Measurements from ENCODE around the gene PRTN3.

PRTN3 gene

DNA sequence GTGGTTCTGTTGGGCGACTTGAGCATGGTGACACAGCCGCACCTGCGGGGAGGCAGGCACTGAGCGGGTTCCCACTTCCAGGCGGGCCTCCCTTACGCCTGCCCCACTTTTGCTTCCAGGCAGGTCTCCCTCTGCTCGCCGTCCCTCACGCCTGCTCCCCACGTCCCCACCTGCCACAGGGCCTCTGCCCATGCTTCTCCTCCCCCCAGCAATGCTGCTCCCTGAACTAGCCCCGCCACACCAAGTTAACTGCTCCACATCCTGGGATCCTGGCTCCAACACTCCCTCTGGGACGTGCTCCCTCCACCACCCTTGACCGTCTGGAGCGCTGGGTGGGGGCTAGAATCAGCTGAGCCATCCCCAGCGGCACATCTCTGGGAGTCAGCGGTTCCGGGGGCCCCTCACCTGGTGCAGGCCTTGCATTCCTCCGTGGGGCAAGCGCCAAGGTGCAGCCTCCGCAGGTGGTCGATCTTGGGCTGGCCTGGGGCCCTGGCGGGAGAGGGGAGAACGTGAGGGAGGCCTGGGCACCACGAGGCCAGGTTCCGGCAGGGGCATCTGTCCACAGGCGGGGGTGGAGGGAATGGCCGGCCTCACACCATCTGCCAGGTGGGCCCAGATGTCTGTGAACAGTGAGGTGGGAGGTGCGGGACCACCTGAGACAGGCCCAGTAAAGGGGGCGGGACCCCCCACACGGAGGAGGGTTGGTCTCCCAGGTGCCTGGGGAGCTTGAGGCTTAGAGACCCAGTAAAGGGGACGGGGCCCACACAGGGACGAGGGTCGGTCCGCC lies 27.9 kb downstream of the PRTN3 start:
- Histone ChIP-seq H2BK120ac (ENCODE audit: low read depth, low read length) (no peak overlapping the region), H3K4me2 (ENCODE audit: low read length) (no peak overlapping the region), H3K4me3 (ENCODE audit: low read length) (no peak overlapping the region), H3K79me2 (ENCODE audit: control insufficient read depth, insufficient read depth, low read length) (no peaks in the 10 kb centered on the region), H2BK5ac (ENCODE audit: low read length) (no peak overlapping the region), H3K4ac (ENCODE audit: low read depth, low read length) (no peak overlapping the region), H3K27me3 (ENCODE audit: insufficient read depth, low read length, poor library complexity) (no peaks in the 10 kb centered on the region), H3K36me3 (ENCODE audit: control insufficient read depth, insufficient read depth, low read length) (peaks cover 2% of the 10 kb centered on the region), H3K27ac (ENCODE audit: low read depth, low read length) (no peak overlapping the region), H2BK15ac (replicated peaks; ENCODE audit: low read depth) (no peak overlapping the region), H3K4me1 (ENCODE audit: control insufficient read depth, low read depth, low read length) (no peaks in the 10 kb centered on the region), H4K5ac (ENCODE audit: low read length) (no peak overlapping the region), H3K9ac (ENCODE audit: low read length) (no peak overlapping the region), H3K23ac (ENCODE audit: low read length) (no peak overlapping the region), H3K56ac (ENCODE audit: low read length) (no peak overlapping the region), H3K18ac (ENCODE audit: low read length) (no peak overlapping the region), H2AK5ac (ENCODE audit: low read length) (no peak overlapping the region), H3K79me1 (ENCODE audit: low read length) (no peaks in the 10 kb centered on the region), H4K8ac (ENCODE audit: low read depth, low read length) (no peak overlapping the region)
- WGBS (ENCODE audit: extremely low coverage, insufficient coverage, low lambda C conversion rate) = no CpG with 5 or more reads among the region's 34 CpGs
- DNase-seq = no peak

- H3K18ac ChIP-seq (ENCODE audit: low read length) = no peak overlapping the region
- no peak overlapping the region for H4K5ac ChIP-seq (ENCODE audit: low read length)
- no peak overlapping the region for H3K23ac ChIP-seq (ENCODE audit: low read length)
- WGBS (ENCODE audit: extremely low coverage, insufficient coverage, low lambda C conversion rate) = no CpG with 5 or more reads among the region's 29 CpGs
- H3K4me1 ChIP-seq (ENCODE audit: control insufficient read depth, low read depth, low read length) = no peaks in the 10 kb centered on the region
- H2BK5ac ChIP-seq (ENCODE audit: low read length) = no peak overlapping the region
- DNase-seq = peak; percentile 61
- H3K4me2 ChIP-seq (ENCODE audit: low read length) = no peak overlapping the region
- no peak overlapping the region for H3K9ac ChIP-seq (ENCODE audit: low read length)
- no peak overlapping the region for H2AK5ac ChIP-seq (ENCODE audit: low read length)
- H2BK120ac ChIP-seq (ENCODE audit: low read depth, low read length) = no peak overlapping the region
- no peak overlapping the region for H3K4ac ChIP-seq (ENCODE audit: low read depth, low read length)
- H3K79me2 ChIP-seq (ENCODE audit: control insufficient read depth, insufficient read depth, low read length) = no peaks in the 10 kb centered on the region
- no peak overlapping the region for H4K8ac ChIP-seq (ENCODE audit: low read depth, low read length)
- no peaks in the 10 kb centered on the region for H3K79me1 ChIP-seq (ENCODE audit: low read length)
- no peak overlapping the region for H3K4me3 ChIP-seq (ENCODE audit: low read length)
- no peaks in the 10 kb centered on the region for H3K27me3 ChIP-seq (ENCODE audit: insufficient read depth, low read length, poor library complexity)
- H3K56ac ChIP-seq (ENCODE audit: low read length) = no peak overlapping the region
- H2BK15ac ChIP-seq (replicated peaks; ENCODE audit: low read depth) = no peak overlapping the region
- no peak overlapping the region for H3K27ac ChIP-seq (ENCODE audit: low read depth, low read length)
- peaks cover 2% of the 10 kb centered on the region for H3K36me3 ChIP-seq (ENCODE audit: control insufficient read depth, insufficient read depth, low read length)
Observed at GRCh38 chr19:869245-870177, 28.7 kb downstream of the PRTN3 start.

GRCh38 chr19:870314-870713 lies 29.5 kb downstream of the PRTN3 start:
- H2AK5ac ChIP-seq (ENCODE audit: low read length) = no peak overlapping the region
- no peak for DNase-seq
- peaks cover 2% of the 10 kb centered on the region for H3K36me3 ChIP-seq (ENCODE audit: control insufficient read depth, insufficient read depth, low read length)
- H3K27me3 ChIP-seq (ENCODE audit: insufficient read depth, low read length, poor library complexity) = no peaks in the 10 kb centered on the region
- H3K27ac ChIP-seq (ENCODE audit: low read depth, low read length) = no peak overlapping the region
- H3K79me1 ChIP-seq (ENCODE audit: low read length) = no peaks in the 10 kb centered on the region
- no CpG with 5 or more reads among the region's 8 CpGs for WGBS (ENCODE audit: extremely low coverage, insufficient coverage, low lambda C conversion rate)
- no peak overlapping the region for H4K5ac ChIP-seq (ENCODE audit: low read length)
- no peak overlapping the region for H3K9ac ChIP-seq (ENCODE audit: low read length)
- no peak overlapping the region for H3K56ac ChIP-seq (ENCODE audit: low read length)
- no peak overlapping the region for H4K8ac ChIP-seq (ENCODE audit: low read depth, low read length)
- H3K4me2 ChIP-seq (ENCODE audit: low read length) = no peak overlapping the region
- H3K79me2 ChIP-seq (ENCODE audit: control insufficient read depth, insufficient read depth, low read length) = no peaks in the 10 kb centered on the region
- H3K4me3 ChIP-seq (ENCODE audit: low read length) = no peak overlapping the region
- no peaks in the 10 kb centered on the region for H3K4me1 ChIP-seq (ENCODE audit: control insufficient read depth, low read depth, low read length)
- H3K23ac ChIP-seq (ENCODE audit: low read length) = no peak overlapping the region
- no peak overlapping the region for H2BK120ac ChIP-seq (ENCODE audit: low read depth, low read length)
- no peak overlapping the region for H2BK5ac ChIP-seq (ENCODE audit: low read length)
- no peak overlapping the region for H3K4ac ChIP-seq (ENCODE audit: low read depth, low read length)
- H3K18ac ChIP-seq (ENCODE audit: low read length) = no peak overlapping the region
- H2BK15ac ChIP-seq (replicated peaks; ENCODE audit: low read depth) = no peak overlapping the region

GRCh38 chr19:870963-871401 lies 30.2 kb downstream of the PRTN3 start:
- Histone ChIP-seq H3K56ac (ENCODE audit: low read length) (no peak overlapping the region), H3K4me1 (ENCODE audit: control insufficient read depth, low read depth, low read length) (no peaks in the 10 kb centered on the region), H2AK5ac (ENCODE audit: low read length) (no peak overlapping the region), H3K27me3 (ENCODE audit: insufficient read depth, low read length, poor library complexity) (no peaks in the 10 kb centered on the region), H3K79me2 (ENCODE audit: control insufficient read depth, insufficient read depth, low read length) (no peaks in the 10 kb centered on the region), H3K4me2 (ENCODE audit: low read length) (no peak overlapping the region), H3K4me3 (ENCODE audit: low read length) (no peak overlapping the region), H2BK15ac (replicated peaks; ENCODE audit: low read depth) (no peak overlapping the region), H3K79me1 (ENCODE audit: low read length) (no peaks in the 10 kb centered on the region), H3K4ac (ENCODE audit: low read depth, low read length) (no peak overlapping the region), H3K9ac (ENCODE audit: low read length) (no peak overlapping the region), H3K36me3 (ENCODE audit: control insufficient read depth, insufficient read depth, low read length) (peaks cover 2% of the 10 kb centered on the region), H4K5ac (ENCODE audit: low read length) (no peak overlapping the region), H4K8ac (ENCODE audit: low read depth, low read length) (no peak overlapping the region), H3K27ac (ENCODE audit: low read depth, low read length) (no peak overlapping the region), H2BK120ac (ENCODE audit: low read depth, low read length) (no peak overlapping the region), H3K23ac (ENCODE audit: low read length) (no peak overlapping the region), H3K18ac (ENCODE audit: low read length) (no peak overlapping the region), H2BK5ac (ENCODE audit: low read length) (no peak overlapping the region)
- DNase-seq = no peak
- WGBS (ENCODE audit: extremely low coverage, insufficient coverage, low lambda C conversion rate) = no CpG with 5 or more reads among the region's 28 CpGs

- no peak overlapping the region for H2BK15ac ChIP-seq (replicated peaks; ENCODE audit: low read depth)
- no peak overlapping the region for H3K56ac ChIP-seq (ENCODE audit: low read length)
- no peaks in the 10 kb centered on the region for H3K79me1 ChIP-seq (ENCODE audit: low read length)
- H3K9ac ChIP-seq (ENCODE audit: low read length) = no peak overlapping the region
- no peak overlapping the region for H3K4me2 ChIP-seq (ENCODE audit: low read length)
- no peak overlapping the region for H4K8ac ChIP-seq (ENCODE audit: low read depth, low read length)
- WGBS (ENCODE audit: extremely low coverage, insufficient coverage, low lambda C conversion rate) = no CpG with 5 or more reads among the region's 33 CpGs
- H3K27me3 ChIP-seq (ENCODE audit: insufficient read depth, low read length, poor library complexity) = no peaks in the 10 kb centered on the region
- H3K4ac ChIP-seq (ENCODE audit: low read depth, low read length) = no peak overlapping the region
- H2AK5ac ChIP-seq (ENCODE audit: low read length) = no peak overlapping the region
- no peak overlapping the region for H4K5ac ChIP-seq (ENCODE audit: low read length)
- H3K4me3 ChIP-seq (ENCODE audit: low read length) = no peak overlapping the region
- no peak overlapping the region for H3K18ac ChIP-seq (ENCODE audit: low read length)
- no peak overlapping the region for H2BK120ac ChIP-seq (ENCODE audit: low read depth, low read length)
- no peaks in the 10 kb centered on the region for H3K79me2 ChIP-seq (ENCODE audit: control insufficient read depth, insufficient read depth, low read length)
- H2BK5ac ChIP-seq (ENCODE audit: low read length) = no peak overlapping the region
- H3K23ac ChIP-seq (ENCODE audit: low read length) = no peak overlapping the region
- no peak overlapping the region for H3K27ac ChIP-seq (ENCODE audit: low read depth, low read length)
- peaks cover 2% of the 10 kb centered on the region for H3K36me3 ChIP-seq (ENCODE audit: control insufficient read depth, insufficient read depth, low read length)
- DNase-seq = peak; percentile 87
- no peaks in the 10 kb centered on the region for H3K4me1 ChIP-seq (ENCODE audit: control insufficient read depth, low read depth, low read length)
Observed at GRCh38 chr19:871446-872265, 30.9 kb downstream of the PRTN3 start.

Data from mesendoderm (in vitro differentiated cells).